GM18508 (cell line): ENCODE measurements around the gene LIPT2.

ENCODE experiments used
- ATAC-seq: cut with Tn5 transposase; IDR thresholded peaks from one replicate; pipeline ENCODE4 v1.9.1; 2021; ENCODE audit warnings: moderate number of reproducible peaks; ENCODE audit not compliant: insufficient read depth, unreplicated experiment

Gene LIPT2

GRCh38 chr11:74505911-74506310, 12.4 kb upstream of the LIPT2 start:
- ATAC-seq = no peak

- no peak for ATAC-seq
Measured at GRCh38 chr11:74504100-74504691, 10.7 kb upstream of the LIPT2 start.

GRCh38 chr11:74494916-74495315, 1.4 kb upstream of the LIPT2 start:
- ATAC-seq = no peak

GRCh38 chr11:74493791-74494630, 487 bp upstream of the LIPT2 start:
- no peak for ATAC-seq

- ATAC-seq = no peak
Measured at GRCh38 chr11:74492084-74492483, 1.4 kb downstream of the LIPT2 start.

GRCh38 chr11:74490941-74491340, 2.6 kb downstream of the LIPT2 start:
- ATAC-seq = no peak

GRCh38 chr11:74487875-74488274, 5.6 kb downstream of the LIPT2 start:
- no peak for ATAC-seq

GRCh38 chr11:74485868-74486267, 7.7 kb downstream of the LIPT2 start:
- ATAC-seq = no peak

- no peak for ATAC-seq
Measured at GRCh38 chr11:74480688-74481417, 12.7 kb downstream of the LIPT2 start.

- no peak for ATAC-seq
Measured at GRCh38 chr11:74479732-74480123, 13.8 kb downstream of the LIPT2 start.

- no peak for ATAC-seq
Measured at GRCh38 chr11:74478877-74479731, 14.4 kb downstream of the LIPT2 start.

GRCh38 chr11:74476536-74476935, 17.0 kb downstream of the LIPT2 start:
- ATAC-seq = no peak

- no peak for ATAC-seq
Measured at GRCh38 chr11:74474316-74474715, 19.2 kb downstream of the LIPT2 start.

GRCh38 chr11:74473382-74474173, 19.9 kb downstream of the LIPT2 start:
- ATAC-seq = no peak

GRCh38 chr11:74471668-74472429, 21.7 kb downstream of the LIPT2 start:
- ATAC-seq = no peak

- ATAC-seq = no peak
Measured at GRCh38 chr11:74471037-74471436, 22.5 kb downstream of the LIPT2 start.

- ATAC-seq = no peak
Measured at GRCh38 chr11:74470526-74470925, 23.0 kb downstream of the LIPT2 start.

GRCh38 chr11:74468936-74469335, 24.6 kb downstream of the LIPT2 start:
- no peak for ATAC-seq

GRCh38 chr11:74468521-74468920, 25.0 kb downstream of the LIPT2 start:
- no peak for ATAC-seq
